ENCODE results near the gene RAB4B.
"Not testable (repeated sequence)": the region's sequence is repeated elsewhere in the genome, so short reads cannot be mapped to it uniquely, and the experiment has no call there.

Gene RAB4B

GRCh38 chr19:40780582-40780981 is 2.5 kb downstream of the RAB4B start:
- no peak overlapping the region for H3K4me3 Mint-ChIP-seq

GRCh38 chr19:40781140-40781539 is 3.1 kb downstream of the RAB4B start:
- Mint-ChIP-seq H3K27ac (no peak overlapping the region), H3K4me3 (no peak overlapping the region), H3K4me1 (ENCODE audit: low read depth) (peaks cover 44% of the 10 kb centered on the region), H3K36me3 (ENCODE audit: low read depth) (peaks cover 76% of the 10 kb centered on the region), H3K9me3 (no peaks in the 10 kb centered on the region), H3K27me3 (no peaks in the 10 kb centered on the region)
- intact Hi-C loops (cut with micrococcal nuclease): no loop called here

More at GRCh38 chr19:40780582-40780981, 2.5 kb downstream of the RAB4B start:
- Mint-ChIP-seq H3K4me1 (ENCODE audit: low read depth) (peaks cover 49% of the 10 kb centered on the region), H3K36me3 (ENCODE audit: low read depth) (peaks cover 74% of the 10 kb centered on the region), H3K9me3 (no peaks in the 10 kb centered on the region), H3K27me3 (no peaks in the 10 kb centered on the region), H3K27ac (peak overlapping the region; percentile 10)
- intact Hi-C loops (cut with micrococcal nuclease): no loop called here

GRCh38 chr19:40783711-40784110 is 5.7 kb downstream of the RAB4B start:
- Mint-ChIP-seq H3K4me3 (no peak overlapping the region), H3K4me1 (ENCODE audit: low read depth) (peaks cover 31% of the 10 kb centered on the region), H3K36me3 (ENCODE audit: low read depth) (peaks cover 93% of the 10 kb centered on the region), H3K27me3 (no peaks in the 10 kb centered on the region), H3K27ac (no peak overlapping the region), H3K9me3 (no peaks in the 10 kb centered on the region)
- intact Hi-C loops (cut with micrococcal nuclease): no loop called here

DNA sequence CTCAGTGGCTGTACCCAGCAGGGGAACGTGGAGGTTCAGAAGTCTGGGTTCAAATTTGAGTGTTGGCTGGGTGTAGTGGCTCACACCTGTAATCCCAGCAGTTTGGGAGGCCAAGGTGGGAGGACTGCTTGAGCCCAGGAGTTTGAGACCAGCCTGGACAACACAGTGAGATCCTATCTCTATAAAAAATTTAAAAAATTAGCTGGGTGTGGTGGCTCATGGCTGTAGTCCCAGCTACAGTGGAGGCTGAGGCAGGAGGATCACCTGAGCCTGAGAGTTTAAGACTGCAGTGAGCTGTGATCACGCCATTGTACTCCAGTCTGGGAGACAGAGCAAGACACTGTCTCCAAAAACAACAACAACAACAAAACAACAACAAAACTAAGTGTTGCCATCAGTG is 6.1 kb downstream of the RAB4B start:
- H3K4me3 Mint-ChIP-seq; H3K27ac Mint-ChIP-seq; H3K9me3 Mint-ChIP-seq; H3K27me3 Mint-ChIP-seq; intact Hi-C loops (cut with micrococcal nuclease): not testable (repeated sequence)
- Mint-ChIP-seq H3K4me1 (ENCODE audit: low read depth) (peaks cover 27% of the 10 kb centered on the region), H3K36me3 (ENCODE audit: low read depth) (peaks cover 94% of the 10 kb centered on the region)

- peaks cover 97% of the 10 kb centered on the region for H3K36me3 Mint-ChIP-seq (ENCODE audit: low read depth)
- H3K27me3 Mint-ChIP-seq: no peaks in the 10 kb centered on the region
- no peak overlapping the region for H3K27ac Mint-ChIP-seq
- H3K4me1 Mint-ChIP-seq (ENCODE audit: low read depth): peaks cover 27% of the 10 kb centered on the region
- no peaks in the 10 kb centered on the region for H3K9me3 Mint-ChIP-seq
- no peak overlapping the region for H3K4me3 Mint-ChIP-seq
- intact Hi-C loops (cut with micrococcal nuclease): no loop called here
Observed at GRCh38 chr19:40785526-40785925, 7.5 kb downstream of the RAB4B start.

- Mint-ChIP-seq H3K27ac (no peak overlapping the region), H3K36me3 (ENCODE audit: low read depth) (peaks cover 97% of the 10 kb centered on the region), H3K27me3 (no peaks in the 10 kb centered on the region), H3K9me3 (no peaks in the 10 kb centered on the region), H3K4me3 (no peak overlapping the region), H3K4me1 (ENCODE audit: low read depth) (peaks cover 18% of the 10 kb centered on the region)
- intact Hi-C loops (cut with micrococcal nuclease): no loop called here
Observed at GRCh38 chr19:40786060-40787037, 8.3 kb downstream of the RAB4B start.

GRCh38 chr19:40791349-40791748 is 13.3 kb downstream of the RAB4B start:
- intact Hi-C loops (cut with micrococcal nuclease): loop anchor here (10.0 kb wide), 1 partner anchor 947 kb away; the partner anchor contains the start of gene FBL
- H3K9me3 Mint-ChIP-seq: no peaks in the 10 kb centered on the region
- H3K27ac Mint-ChIP-seq: no peak overlapping the region
- H3K27me3 Mint-ChIP-seq: no peaks in the 10 kb centered on the region
- H3K4me1 Mint-ChIP-seq (ENCODE audit: low read depth): peaks cover 13% of the 10 kb centered on the region
- H3K4me3 Mint-ChIP-seq: no peak overlapping the region
- H3K36me3 Mint-ChIP-seq (ENCODE audit: low read depth): peaks cover 88% of the 10 kb centered on the region

DNA sequence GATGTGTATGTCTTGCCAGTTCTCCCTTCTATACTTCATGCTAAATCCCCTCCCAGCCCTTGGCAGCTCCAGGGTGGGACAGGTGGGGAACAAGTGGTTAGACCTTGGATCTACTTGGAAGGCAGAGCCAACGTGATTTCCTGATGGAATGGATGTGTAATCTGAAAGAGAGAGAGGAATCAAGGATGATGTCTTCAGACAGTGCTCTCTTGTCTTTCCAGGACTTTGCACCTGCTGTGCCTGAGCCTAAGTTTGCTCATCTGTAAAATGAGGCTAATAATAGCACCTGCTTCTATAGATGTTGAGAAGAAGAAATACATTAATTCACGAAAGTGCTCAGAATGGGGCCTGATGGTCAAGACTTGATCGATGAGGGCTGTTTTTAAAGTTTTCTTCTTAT is 13.9 kb downstream of the RAB4B start:
- H3K4me1 Mint-ChIP-seq (ENCODE audit: low read depth): peaks cover 20% of the 10 kb centered on the region
- no peaks in the 10 kb centered on the region for H3K27me3 Mint-ChIP-seq
- intact Hi-C loops (cut with micrococcal nuclease): loop anchor here (10.0 kb wide), 1 partner anchor 947 kb away; the partner anchor contains the start of gene FBL

DNA sequence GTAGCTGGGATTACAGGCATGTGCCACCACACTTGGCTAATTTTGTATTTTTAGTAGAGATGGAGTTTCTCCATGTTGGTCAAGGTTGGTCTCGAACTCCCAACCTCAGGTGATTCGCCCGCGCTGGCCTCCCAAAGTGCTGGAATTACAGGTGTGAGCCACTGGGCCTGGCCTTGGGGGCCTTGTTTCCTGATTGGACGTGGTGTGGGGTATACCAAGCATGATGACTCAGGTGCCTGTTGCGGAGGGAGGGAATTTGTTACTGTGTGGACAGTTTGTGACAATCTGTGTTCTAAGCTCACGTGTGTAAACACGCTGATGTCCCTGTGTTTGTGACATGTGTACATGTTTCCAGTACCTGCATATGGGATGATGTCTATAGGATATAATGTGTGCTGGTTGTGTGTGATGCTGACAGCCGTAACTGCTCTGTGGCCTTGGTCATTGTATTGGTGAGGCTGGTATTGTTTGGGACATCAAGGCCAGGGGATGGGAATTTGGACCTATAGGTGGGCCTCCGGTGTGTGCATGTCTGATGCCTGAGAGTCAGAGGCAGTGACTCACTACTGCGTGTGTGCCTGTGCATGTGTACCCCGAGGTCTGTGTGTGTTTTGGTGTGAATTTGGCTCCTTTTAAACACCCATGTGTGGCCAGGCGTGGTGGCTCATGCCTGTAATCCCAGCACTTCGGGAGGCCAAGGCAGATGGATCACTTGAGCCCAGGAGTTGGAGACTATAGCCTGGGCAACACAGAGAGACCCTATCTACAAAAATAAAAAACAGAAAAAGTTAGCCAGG is 19.3 kb downstream of the RAB4B start:
- Mint-ChIP-seq H3K36me3 (ENCODE audit: low read depth) (peaks cover 85% of the 10 kb centered on the region), H3K9me3 (no peaks in the 10 kb centered on the region), H3K27me3 (no peaks in the 10 kb centered on the region), H3K4me3 (peak overlapping the region; percentile 87), H3K4me1 (ENCODE audit: low read depth) (peaks cover 54% of the 10 kb centered on the region), H3K27ac (peak overlapping the region; percentile 93)
- intact Hi-C loops (cut with micrococcal nuclease): loop anchor here (10.0 kb wide), 1 partner anchor 953 kb away; the partner anchor contains the start of gene FBL

More for the DNA sequence above, 13.9 kb downstream of the RAB4B start:
- Mint-ChIP-seq H3K27ac (no peak overlapping the region), H3K9me3 (no peaks in the 10 kb centered on the region), H3K36me3 (ENCODE audit: low read depth) (peaks cover 88% of the 10 kb centered on the region), H3K4me3 (no peak overlapping the region)

DNA sequence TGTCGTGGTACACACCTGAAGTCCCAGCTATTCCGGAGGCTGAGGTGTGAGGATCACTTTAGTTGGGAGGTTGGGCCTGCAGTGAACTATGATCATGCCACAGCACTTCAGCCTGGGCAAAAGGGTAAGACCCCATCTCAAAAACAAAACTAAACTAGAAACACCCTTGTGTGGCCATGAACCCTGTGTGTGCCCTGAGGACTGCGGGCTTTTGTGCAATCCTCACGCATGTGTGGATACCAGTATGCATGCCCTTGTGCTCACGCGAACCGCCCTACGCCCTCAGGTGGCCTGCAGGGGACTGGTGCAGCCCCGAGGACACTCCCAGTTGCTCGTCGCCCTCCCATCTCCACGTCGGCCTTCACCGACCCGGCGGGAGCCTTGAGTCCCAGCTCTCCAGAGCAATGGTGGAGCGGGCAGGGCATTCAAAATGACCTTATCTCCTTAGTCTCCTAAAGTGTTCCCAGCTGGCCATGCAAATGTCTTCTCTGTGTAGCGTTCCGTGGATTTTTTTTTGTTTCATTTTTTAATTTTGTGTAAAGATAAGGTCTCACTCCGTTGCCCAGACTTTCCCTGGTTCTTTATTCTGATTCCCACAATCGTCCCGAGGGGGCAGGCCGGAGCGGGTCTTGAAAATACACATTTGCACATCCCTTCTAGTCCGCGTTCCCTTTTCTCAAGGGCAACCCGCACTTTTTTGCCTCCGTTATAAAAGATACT is 20.1 kb downstream of the RAB4B start:
- H3K36me3 Mint-ChIP-seq (ENCODE audit: low read depth): peaks cover 85% of the 10 kb centered on the region
- peak overlapping the region; percentile 93 for H3K27ac Mint-ChIP-seq
- no peaks in the 10 kb centered on the region for H3K9me3 Mint-ChIP-seq
- peaks cover 62% of the 10 kb centered on the region for H3K4me1 Mint-ChIP-seq (ENCODE audit: low read depth)
- peak overlapping the region; percentile 87 for H3K4me3 Mint-ChIP-seq
- no peaks in the 10 kb centered on the region for H3K27me3 Mint-ChIP-seq
- intact Hi-C loops (cut with micrococcal nuclease): loop anchor here (1.0 to 10.0 kb wide), 3 partner anchors 21 to 953 kb away; partner anchors contain the start of genes ACTMAP, FBL and SNRPA

DNA sequence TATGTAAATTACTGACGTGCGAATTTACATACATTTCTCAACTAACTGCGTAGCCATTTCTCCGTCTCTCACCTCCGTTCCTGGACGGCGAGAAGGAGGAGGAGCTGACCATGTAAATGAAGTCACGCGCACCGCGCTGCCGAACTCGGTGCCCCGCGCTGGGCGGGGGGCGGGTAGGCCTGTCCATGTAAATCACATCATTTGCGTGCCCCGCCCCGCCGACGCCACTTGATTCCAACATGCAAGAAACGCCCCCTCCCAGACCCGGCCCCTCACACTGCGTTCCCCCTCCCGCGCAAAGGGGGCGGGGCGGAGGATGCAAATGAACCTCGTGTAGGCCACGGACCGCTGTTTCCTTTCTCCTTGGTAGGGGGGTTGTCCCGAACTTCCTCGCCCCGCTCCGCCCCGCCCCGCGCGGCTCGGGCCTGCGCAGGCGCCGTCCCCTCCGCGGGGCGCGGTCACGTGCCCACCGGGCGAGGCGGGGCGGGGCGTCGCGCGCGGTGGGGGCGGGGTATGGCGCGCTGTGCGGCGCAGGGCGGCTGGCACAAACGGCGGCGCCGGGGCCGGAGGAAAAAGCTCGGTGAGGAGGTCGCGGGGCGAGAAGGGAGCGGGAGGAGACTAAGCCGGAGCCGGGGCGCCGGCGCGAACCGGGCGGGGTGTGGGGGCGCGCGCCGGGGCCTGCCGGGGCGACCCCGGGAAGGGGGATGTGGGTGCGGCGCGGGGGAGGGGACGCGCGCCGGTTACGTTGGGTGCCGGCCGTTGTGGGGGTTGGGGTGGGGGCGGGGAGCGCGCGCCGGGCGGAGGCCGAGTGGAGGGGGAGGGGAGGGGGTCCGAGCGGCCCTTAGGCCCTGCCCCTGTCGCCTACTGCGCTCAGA is 20.9 kb downstream of the RAB4B start, which contains the start of gene EGLN2:
Gene EGLN2 (plus strand): TSS at position 509 of the 875 bp plus-strand sequence. CDS start 1,382 bp downstream, outside the sequence.
- peak within 1 kb of the TSS; percentile 87 for H3K4me3 Mint-ChIP-seq
- H3K36me3 Mint-ChIP-seq (ENCODE audit: low read depth): peaks cover 86% of the 10 kb centered on the region
- no peaks in the 10 kb centered on the region for H3K27me3 Mint-ChIP-seq
- intact Hi-C loops (cut with micrococcal nuclease): loop anchor here (1.0 to 10.0 kb wide), 3 partner anchors 22 to 954 kb away; partner anchors contain the start of genes ACTMAP, FBL and SNRPA
- peaks cover 70% of the 10 kb centered on the region for H3K4me1 Mint-ChIP-seq (ENCODE audit: low read depth)
- no peaks in the 10 kb centered on the region for H3K9me3 Mint-ChIP-seq
- peak within 1 kb of the TSS; percentile 93 for H3K27ac Mint-ChIP-seq

DNA sequence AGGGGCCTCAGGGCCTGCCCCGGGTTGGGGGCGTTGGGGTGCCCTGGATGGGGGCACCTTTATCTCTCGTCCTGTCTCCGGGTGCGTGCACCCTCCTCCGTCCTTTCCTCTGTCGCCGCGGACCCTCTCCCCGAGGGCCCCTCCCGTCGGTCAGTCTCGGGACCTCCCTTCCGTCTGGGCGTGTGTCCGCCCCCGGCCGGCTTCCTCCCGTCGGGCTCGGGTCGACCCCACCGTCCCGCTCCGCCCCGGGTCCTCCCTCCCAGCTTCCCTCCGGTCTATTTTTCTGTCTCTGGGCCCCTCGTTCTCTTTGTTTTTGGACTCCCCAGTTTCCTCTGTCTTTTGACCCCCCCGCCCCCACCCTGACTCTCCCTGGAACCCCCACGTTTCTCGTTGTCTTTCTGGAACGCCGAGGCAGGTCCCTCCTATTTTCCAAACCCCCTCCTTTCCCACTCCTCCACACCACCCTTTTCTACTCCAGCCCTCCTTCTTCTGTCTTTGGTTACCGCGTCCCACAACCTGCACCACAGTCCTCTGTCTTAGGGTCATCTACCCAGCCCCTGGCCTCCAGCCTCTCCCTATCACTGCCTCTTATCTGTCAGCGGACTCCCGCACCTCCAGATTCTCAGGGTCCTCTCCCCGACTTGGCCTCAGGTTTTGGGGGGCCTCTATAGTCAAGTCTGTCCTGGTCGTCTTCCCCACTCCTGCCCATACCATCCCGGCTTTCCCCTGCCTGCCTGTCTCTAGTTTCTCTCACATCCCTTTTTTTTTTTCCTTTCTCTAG is 21.7 kb downstream of the RAB4B start:
- Mint-ChIP-seq H3K4me1 (ENCODE audit: low read depth) (peaks cover 78% of the 10 kb centered on the region), H3K27ac (peak overlapping the region; percentile 93), H3K36me3 (ENCODE audit: low read depth) (peaks cover 94% of the 10 kb centered on the region), H3K4me3 (peak overlapping the region; percentile 86), H3K27me3 (no peaks in the 10 kb centered on the region), H3K9me3 (no peaks in the 10 kb centered on the region)
- intact Hi-C loops (cut with micrococcal nuclease): loop anchor here (2.0 to 10.0 kb wide), 2 partner anchors 49 to 955 kb away; partner anchors contain the start of genes ACTMAP, FBL and SNRPA
